GM21367 (cell line): ENCODE measurements around the gene POU3F1.

Experiments
- ATAC-seq: cut with Tn5 transposase; IDR thresholded peaks from one replicate; pipeline ENCODE4 v1.9.1; 2021; ENCODE audit not compliant: unreplicated experiment

POU3F1 gene

DNA sequence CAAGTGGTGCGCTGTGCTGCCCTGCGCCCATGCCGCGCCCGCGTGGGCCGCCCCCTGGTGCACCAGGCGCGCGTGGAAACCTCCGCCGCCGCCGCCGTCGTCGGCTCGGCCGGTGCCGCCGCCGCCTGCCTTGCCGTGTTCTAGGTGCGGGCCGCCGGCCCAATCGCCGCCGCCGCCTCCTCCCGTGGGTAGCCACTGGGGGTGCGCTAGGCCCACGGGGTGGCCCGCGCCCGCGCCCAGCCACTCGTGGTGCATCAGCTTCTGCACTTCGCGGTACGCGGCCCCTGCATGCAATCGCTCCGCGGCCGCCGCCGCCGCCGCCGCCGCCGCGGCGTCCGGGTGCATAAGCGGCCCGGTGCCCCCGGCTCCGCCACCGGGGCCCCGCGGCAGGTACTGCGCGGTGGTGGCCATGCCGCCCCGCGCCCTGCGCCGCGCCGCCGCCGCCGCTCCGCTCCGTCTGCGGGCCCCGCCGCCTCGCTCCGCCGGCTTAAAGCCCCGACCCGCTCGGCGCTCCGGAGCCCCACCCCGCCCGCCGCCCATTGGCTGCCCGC lies at the start of gene POU3F1:
POU3F1 (minus strand) TSS at position 461 of the 551 bp plus-strand sequence; CDS start at position 411, 50 bp downstream.
- ATAC-seq: peak; percentile 38

- ATAC-seq: no peak
These were observed 48.9 kb upstream of the POU3F1 start for GRCh38 chr1:38095454-38095931.

DNA sequence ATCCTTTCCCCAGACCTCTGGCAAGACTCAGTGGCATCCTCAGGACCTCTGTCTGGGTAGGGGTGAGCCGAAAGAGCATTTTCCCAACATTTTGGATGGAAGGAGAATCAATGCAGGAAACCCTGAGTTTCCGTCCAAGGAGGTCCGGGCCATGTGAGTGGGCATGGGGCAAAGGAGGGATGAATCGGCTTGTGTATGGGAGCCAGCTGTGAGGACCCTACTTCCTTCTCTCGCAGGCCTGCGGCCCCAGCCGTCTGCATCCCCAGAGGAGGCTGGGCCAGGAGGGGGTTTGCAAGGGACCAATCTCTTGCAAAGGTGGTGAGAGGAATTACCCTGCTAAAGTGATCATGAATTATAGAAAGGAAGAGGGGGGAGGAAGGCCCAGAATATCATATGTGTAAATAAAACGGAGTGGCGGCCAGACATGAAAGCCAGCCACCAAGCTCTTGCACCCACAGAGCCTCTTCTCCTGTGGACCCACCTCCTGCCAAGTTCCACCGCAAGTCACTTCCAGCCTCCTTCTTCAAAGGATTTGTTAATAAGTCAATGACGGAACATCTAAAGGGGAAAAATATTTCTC lies 48.2 kb upstream of the POU3F1 start:
- ATAC-seq: no peak

- no peak for ATAC-seq
These were observed 47.3 kb upstream of the POU3F1 start for GRCh38 chr1:38093569-38094520.

DNA sequence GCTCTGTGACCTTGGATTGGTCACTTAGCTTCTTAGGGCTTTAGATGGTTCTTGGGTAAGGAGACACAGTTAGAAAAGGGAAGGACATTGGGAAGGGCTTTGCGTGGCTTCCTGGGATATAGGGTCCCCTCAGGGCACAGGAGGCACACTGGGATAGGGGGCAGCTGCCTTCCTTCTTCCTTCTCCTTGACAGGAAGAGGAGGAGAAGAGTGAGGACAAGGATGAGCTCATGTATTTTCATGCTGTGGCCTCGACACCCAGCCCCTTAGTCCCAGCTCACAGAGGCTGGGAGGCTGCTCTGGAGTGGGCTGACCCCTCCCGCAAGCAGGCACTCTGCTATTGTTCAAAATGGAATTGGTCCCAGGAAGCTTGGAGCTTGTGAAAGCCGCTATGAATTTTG lies 45.7 kb upstream of the POU3F1 start:
- ATAC-seq: no peak

DNA sequence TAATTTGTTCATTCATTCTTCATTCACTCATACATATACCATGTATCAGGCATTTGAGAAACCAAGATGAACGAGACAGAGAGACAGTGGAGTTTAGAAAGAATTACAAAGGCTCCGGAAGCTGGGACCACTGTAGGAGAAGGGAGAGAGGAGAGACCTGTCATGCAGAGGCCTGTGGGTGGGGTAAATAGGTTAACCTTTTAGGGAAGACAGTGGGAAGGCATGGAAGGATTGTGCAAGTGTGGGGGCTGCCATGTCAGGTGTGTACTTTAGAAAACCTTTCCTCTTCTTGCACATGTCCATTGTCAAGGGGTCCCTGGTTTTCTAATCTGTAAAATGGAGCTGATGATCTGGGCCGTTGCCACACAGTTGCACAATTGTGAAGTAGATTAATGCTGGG lies 44.2 kb upstream of the POU3F1 start:
- no peak for ATAC-seq

- no peak for ATAC-seq
These were observed 43.2 kb upstream of the POU3F1 start for GRCh38 chr1:38089712-38090360.

- ATAC-seq: no peak
These were observed 42.2 kb upstream of the POU3F1 start for GRCh38 chr1:38088791-38089190.

GRCh38 chr1:38088366-38088765 lies 41.8 kb upstream of the POU3F1 start:
- no peak for ATAC-seq

DNA sequence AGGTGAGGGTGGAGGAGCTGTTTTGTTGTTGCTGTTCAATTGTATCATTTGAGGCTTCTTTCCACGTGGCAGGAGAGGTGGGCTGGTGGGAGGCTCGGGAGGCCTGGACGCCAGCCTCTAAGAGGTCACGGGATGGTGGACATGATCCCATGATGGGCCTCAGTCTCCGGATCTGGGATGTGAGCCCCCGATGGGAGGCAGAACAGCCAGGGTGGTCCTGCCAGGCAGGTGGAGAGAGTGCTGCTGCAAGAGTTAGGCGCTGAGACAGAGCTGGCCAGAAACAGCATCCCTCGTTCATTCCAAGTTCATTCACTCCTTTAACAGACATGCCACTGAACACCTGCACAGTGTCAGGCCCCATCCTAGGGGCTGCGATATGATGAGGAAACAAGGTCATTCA lies 41.1 kb upstream of the POU3F1 start:
- no peak for ATAC-seq

DNA sequence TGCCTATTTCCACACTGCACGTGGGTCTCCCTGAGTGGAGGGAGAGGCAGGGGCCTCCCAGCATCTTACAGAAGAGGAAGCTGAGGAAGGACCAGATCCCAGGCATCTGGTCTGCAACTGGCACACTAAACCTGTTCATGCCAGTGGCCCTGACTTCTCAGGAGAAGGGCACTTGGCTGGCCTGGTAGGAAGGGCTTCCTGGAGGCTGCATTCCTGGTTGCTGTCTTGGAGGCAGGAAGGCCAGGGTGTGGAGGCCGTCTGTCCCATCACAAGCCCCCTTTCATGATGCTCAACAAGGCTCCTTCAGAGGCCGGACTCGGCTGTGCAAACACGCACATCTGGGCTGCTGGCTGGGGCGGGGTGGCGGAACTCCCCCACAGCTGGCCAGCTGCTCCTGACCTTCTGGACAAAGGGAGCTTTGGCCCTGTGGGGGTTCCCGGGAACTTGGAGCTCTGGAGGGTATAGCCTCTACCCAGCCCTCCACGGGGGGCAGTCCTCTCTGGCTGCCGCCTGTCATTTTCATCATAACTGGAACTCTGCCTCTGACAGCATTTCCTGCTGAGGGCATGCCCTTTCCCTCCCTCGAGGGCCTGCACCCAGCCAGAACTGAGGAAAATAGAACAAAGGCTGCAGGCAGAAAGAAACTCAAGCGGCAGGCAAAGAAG lies 39.2 kb upstream of the POU3F1 start:
- no peak for ATAC-seq

DNA sequence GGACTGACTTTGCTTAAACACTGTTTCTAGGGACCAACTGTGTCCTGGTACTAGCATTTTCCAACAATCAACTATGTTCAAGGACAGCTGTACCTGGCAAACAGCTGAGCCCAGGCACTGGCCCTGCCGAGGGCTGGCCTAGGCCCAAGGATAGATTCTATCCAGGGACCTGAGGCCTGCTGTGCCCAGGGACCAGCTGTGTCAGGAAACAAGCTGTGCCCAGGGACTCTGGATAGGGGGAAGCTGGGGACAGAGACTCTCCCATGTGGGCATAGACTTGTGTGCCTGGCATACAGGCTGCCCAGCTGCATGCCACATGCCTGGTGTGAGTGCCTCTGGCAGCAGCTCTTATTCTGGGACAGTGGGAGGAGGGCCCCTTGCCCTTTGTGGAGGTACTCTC lies 38.1 kb upstream of the POU3F1 start:
- ATAC-seq: no peak

DNA sequence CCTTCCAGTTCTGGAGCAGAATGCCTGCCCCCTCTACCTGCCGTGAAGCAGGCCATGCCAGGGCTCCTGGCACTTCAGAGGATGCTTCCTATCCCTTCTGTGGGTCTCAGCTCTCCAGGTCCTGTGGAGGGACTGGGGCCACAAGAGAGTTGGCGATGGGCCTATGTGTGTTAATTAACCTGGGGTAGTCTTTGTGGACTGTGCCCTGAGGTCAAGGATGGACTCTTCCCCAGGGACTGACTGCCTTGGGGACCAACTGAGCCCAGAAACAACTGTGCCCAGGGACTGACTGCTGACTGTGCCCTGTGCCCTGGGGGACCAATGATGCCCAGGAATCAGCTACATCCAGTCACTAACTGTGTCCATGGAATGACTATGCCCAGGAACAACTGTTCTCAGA lies 37.5 kb upstream of the POU3F1 start:
- ATAC-seq: no peak

DNA sequence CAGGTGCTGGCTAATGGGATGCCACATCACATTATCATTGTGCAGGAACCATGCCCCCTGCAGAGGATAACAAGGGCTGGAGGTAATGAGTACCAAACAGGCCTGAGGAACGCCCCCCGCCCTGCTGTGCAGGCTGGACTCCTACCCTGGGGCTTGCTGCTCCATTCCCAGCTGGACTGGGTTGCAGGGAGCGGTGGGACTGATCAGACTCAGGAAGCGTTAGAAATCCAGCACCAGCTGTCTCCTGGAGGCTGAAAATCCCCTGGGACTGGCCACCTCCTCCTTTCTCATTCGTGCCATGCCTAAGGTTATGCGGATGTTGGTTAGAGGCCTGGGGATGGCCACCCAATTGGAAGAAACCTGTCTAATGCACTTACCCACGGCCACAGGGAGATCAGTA lies 36.9 kb upstream of the POU3F1 start:
- no peak for ATAC-seq

GRCh38 chr1:38082769-38083263 lies 36.2 kb upstream of the POU3F1 start:
- no peak for ATAC-seq

DNA sequence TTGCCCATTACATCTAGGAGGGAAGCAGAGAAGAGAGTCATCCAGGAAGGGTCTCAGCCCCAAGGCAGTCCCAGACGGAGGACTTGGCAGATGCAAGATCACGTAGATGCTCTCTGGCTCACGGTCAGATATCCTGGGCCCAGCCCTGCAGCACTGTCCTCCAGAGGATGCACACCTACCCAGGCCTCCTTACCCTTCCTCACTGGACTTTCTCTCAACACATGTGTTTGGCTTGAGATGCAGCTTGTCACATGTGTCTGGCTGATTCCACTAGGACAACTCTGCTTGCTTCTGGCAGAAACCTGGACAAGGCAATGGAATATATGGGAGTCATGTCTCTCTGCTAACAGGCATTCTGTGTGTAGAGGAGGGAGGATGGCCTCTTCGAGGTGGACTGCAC lies 32.4 kb upstream of the POU3F1 start:
- no peak for ATAC-seq

- no peak for ATAC-seq
These were observed 31.0 kb upstream of the POU3F1 start for GRCh38 chr1:38077523-38078147.

- ATAC-seq: no peak
These were observed 29.9 kb upstream of the POU3F1 start for GRCh38 chr1:38076455-38076854.

- ATAC-seq: no peak
These were observed 29.4 kb upstream of the POU3F1 start for GRCh38 chr1:38076038-38076437.

DNA sequence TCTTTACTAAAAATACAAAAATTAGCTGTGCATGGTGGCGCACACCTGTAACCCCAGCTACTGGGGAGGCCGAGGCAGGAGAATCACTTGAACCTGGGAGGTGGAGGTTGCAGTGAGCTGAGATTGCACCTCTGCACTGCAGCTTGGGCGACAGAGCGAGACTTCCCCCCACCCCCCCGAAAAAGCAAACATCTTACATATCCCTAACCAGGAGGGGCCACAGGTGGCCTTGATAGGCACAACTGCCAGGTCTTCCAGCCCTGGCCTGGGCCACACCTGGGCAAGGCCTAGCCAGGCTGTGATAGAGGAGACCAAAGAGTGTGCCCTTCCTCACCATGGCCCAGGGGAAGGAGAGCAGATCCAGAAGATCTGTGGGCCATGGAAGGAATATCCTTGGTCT lies 28.6 kb upstream of the POU3F1 start:
- ATAC-seq: no peak
